Measurements from ENCODE around the gene LRGUK.
"Not testable (repeated sequence)": the region's sequence is repeated elsewhere in the genome, so short reads cannot be mapped to it uniquely, and the experiment has no call there.

The LRGUK gene

DNA sequence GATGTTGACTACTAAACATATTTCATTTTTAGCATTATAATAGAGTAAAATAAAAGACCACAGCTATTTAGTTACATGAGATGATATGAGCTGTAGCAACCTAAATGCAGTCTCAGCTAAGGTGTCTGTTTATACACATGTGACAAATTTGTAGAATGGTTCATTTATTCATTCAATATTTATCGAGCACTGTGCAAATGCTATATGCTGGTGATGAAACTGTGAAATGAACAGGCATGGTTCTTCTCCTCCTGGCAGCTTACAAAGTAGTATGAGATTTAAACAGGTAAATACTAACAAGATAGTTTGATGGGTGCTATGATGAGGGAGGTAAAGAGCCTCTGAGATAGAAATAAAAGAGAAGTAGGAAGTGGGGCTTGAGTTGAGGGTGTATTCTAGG, 60.8 kb downstream of the LRGUK start:
- DNase-seq = no peak

DNA sequence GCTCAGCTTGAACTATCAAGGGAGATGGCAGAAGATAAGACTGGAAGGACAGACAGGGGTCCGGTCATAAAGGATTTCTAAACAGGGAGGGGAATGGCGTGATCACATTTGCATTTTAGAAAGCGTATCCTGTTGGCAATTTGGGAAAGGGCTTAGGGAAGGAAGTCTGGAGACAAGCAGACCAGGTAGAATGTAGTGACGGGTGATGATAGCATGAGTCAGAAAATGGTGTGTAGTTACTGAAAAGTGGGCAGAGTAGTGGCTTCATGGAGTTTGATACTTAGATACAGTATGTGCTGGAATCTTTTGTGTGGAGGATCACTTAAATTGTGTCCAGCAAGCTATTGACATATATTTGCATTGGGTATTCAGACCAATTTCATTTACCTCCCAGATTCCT, 61.2 kb downstream of the LRGUK start:
- DNase-seq = no peak

DNA sequence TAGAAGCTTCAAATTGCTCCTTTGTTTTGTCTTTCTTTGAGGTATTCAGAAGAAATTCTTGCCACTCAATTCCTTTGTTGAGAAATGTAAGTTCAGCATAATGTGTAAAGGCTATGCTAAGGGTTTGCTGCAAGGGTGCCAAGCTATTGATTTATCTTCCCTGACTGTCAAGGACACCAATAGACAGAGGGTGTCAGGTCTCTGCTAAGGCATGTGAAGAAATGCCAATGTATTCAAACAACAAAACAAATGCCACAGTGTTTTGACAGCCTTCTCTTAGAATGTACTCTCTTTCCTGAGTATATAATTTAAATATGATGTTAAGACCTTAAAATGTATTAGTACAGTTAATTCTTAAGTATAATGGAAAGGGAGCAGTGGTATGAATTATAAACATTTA, 62.4 kb downstream of the LRGUK start:
- DNase-seq = no peak

DNA sequence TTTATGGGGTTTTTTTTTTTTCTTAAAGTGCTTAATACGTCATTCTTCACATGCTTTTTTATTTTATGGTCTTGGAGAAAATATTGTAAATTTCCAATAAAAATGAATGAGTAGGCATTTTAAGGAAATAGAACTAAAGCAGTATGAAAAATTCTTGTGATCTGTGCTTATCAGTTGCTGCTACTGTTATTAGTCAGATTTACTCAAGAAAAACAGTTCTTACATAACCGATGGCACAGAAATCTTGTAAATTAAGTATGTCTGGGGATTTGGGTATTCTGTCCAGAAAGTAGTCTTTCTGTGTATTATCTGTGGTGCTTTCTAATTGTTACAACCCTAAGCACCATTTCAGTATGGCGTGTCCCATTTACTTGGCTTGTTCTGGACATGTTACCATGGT, 64.7 kb downstream of the LRGUK start:
- DNase-seq = no peak

DNA sequence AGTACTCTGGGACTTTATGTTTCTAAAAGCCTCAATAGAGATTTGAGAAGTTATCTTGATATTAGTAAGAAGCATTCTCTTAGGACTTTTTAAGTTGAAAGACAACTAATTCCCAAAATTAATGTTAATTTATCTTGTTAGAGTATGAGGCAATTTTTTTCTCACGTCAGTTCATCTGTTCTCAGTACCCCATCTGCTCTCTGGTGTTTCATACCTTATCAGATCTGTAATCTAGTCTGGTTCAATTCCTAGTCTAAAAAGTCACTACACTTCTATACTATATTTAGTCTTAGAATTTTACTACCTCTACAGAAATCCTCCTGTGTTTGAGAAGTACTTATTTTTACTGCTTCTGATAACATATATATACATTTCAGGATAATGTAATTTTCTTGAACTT, 66.1 kb downstream of the LRGUK start:
- DNase-seq = no peak

DNA sequence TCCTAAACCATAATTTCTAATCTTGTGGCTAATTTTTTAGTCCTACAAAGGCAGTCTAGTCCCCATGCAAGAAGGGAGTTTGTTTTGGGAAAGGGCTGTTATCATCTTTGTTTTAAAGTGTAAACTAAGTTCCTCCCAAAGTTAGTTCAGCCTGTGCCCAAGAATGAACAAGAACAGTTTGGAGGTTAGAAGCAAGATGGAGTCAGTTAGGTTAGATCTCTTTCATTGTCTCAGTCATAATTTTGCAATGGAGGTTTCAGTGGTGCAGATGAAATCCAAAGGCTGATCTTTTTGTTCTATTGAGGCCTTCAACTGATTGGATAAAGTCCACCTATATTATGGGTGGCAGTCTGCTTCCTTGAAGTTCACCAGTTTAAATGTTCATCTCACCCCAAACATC, 68.1 kb downstream of the LRGUK start:
- no peak for DNase-seq

DNA sequence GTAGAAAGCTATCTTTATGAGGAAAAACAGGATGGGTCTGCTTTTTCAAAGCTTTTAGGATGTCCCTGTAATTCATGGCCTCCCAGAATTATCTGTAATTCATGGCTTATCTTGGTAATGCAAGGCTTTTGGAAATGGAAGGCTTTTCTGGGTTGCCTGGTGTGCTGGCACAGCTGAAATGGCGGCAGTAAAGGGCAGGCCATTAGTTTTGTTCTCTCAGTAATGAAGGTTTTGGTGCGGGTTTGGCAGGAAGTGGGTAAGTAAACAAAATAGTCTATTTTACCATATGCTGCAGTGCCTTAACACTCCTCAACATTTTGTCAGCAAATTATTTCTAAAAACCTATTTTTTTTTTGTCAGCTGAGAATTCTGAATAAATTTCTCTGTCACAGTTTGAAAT, 69.3 kb downstream of the LRGUK start:
- DNase-seq = no peak

DNA sequence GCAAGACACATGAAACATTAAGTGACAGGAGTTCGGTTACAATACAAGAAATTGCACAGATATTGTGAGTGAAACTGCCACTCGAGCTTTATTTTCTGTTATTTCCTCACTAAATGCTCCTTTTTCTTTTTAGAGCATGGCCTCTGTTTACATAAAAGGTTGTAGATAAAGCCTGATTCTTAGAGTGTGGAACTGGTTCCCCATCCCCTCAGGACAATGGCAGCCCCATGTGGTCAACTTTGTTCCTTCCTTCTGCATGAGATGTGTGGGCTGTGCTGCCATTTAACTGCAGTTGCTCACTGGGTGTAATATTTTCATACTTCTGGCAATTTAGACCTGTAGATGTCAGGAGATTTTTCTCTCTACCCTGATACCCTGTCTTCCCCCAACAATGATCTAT, 70.2 kb downstream of the LRGUK start:
- no peak for DNase-seq

DNA sequence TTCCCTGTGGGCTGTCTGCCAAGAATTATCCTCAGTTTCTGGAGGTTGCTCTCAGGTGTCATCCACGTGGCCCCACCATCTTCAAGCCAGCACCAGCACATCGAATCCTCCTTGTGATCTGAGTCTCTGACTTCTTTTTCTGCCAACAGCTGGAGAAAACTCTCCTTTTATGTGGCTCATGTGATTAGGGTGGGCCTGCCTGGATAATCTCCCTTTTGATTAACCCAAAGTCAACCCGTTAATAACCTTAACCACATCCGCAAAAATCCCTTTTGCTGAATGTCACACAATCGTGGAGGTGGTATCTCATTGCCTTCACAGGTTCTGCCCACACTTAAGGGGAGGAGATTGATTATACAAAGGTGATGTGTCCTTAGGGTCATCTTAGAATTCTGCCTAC, 73.8 kb downstream of the LRGUK start:
- DNase-seq = no peak

DNA sequence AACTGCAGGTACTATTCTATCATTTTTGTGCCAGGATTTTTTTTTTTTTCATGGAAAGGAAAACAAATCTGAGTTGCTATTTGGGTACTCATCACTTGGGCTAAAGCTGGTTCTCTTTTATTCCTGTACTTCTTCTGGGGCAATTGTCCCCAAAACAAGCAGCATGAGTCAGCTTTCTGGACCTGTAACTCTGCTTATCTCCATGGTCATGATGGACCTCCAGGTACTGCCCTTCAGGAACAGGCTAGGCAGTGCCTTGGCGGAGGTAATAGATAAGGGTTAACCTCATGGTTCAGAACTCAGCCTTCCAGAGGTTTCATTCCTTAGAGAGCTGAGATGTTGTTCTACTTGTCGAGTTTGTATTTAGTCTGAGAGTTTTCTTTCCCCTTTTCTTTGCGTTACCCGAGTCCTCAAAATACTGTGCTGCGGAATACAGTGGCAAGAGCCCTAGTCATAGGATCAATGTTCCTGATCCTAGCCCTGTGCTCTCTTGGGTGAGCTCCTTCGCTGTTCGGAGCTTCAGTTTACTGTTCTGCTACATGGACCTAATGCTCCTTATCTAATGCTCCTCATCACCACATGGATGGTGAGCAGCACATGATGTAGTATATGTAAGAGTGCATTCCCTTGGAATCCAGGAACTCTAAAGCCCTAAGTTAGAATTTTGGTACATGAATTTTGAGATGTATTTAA, 74.6 kb downstream of the LRGUK start:
- no peak for DNase-seq

DNA sequence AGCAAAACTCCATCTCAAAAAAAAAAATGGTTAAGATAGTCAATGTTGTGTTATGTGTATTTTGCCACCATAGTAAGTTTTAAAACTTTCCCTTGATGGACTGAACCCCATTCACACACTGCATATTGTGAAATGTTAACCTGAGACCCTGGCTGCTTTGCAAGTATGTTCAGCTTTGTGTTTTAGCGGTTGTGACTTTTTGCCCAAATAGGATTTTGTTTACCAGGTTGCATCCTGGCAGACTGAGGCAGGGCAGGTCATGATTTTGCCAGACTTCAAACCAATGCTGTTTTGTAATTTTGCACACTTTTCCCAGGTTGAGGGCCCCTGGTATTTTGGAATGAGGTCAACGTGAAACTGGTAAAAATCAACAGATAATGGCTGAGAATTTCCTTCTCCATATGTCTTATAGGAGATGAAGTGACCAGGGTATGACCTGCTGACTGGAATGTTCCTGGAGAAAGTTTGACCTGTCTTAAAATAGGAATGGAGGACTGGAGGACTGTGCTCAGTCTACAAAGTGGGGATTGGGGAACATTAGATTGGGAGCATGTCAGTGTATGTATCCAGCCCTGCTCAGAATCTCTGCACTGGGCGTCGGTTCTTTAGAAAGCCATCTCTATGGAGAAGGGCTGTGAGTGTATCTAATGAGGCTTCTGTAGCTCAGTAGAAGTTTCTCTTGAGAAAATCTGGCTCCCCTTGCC, 76.2 kb downstream of the LRGUK start:
- DNase-seq = no peak

DNA sequence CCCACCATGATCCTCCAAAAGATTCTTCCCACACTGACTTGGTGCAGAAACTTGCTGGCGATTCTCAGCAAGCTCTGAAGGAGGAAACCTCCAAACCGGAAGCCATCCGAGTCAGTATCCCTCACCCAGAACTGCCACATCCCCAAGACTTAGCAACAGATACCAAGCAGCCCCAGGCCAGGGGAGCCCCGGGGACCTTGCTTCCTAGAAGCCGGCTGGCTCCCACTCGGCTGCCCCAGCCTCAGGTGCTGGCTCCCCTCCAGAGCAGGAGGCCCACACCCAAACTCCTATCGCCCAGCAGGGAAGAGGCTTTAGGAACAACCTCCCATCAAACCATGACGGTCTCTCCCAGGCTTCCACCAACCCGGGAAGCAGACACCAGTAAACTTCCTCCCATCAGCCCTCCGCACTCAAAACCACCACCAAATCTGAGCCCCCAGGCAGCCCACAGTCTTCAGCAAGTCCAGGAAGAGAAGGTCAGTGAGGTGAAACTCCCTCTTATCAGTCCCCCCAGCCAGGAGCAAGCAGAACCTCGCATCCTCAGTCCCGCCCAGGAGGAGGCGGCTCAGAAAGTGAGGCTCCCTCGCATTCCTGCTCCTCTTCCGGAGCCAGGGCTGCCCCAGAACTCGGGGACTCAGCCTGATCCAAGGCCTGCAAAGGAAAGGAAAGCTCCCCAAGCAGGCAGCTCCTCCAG, 82.3 kb downstream of the LRGUK start:
- DNase-seq = no peak

DNA sequence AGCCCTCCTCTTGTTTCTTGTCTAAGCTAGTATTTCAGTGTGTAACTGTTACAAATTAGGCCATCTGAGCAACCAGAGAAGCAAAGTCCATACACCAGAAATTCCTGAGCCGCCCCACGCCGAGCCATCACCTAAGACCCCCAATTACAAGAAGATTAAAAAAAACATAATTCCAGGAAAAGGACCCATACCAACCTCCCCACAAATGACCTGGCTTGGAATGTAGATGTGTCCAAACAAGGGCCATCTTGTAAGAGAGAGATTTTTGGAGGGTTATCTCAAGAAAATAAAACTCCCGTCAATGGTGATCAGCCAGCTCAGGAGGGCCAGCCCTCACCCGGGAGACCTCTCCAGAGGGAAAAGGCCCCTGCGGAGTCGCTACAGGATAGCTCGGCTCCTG, 83.1 kb downstream of the LRGUK start:
- DNase-seq = no peak

DNA sequence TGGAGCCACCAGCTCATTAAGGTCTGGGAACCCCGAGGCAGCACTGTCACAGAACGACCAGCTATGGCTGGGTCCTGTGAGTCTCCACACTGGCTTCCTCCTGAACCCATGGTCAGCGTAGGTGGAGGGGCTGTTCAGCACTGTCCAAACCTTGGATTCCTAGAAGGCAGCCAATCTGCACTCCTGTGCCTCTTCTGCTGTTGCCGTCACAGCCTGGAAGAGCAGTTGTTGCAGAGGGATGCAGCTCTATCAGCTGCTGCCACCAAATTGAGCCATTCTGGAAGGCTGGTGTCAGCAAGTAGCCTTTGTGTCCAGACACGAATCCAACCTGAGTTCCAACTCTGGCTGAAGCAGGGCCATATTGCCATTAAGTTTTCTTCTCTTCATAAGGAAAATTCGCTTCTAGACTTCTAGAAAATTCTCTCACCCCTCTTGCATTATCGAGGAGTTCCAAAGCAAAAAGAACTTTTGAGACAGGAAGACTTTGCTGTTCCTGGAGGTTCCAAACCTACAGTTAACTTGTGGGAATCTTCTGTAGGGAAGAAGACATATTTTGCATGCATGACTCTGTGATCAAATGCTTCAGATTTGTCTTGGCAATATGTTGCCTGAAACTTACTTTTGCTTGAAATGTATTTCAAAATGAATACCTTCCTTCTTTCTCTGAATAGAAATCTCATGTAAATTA, 84.0 kb downstream of the LRGUK start:
- DNase-seq = no peak

DNA sequence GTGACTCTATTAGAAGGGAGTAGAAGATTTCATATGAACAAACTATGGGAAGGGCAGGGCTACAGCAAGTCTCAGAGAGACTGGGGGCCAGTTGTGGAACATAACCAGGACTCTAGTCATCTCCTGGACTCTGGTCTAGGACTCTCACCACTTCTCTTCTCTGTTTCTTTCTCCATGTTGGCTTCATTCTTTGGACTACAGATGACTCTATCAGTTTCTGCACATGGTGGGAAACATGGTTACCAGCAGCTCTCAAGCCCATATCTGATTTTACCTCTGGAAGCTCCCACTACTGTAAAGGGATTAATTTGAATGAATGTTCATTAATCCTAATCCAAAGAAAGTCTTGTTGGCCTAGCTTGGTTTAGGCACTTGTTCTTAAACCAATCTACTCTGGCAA, 84.7 kb downstream of the LRGUK start:
- no peak for DNase-seq

DNA sequence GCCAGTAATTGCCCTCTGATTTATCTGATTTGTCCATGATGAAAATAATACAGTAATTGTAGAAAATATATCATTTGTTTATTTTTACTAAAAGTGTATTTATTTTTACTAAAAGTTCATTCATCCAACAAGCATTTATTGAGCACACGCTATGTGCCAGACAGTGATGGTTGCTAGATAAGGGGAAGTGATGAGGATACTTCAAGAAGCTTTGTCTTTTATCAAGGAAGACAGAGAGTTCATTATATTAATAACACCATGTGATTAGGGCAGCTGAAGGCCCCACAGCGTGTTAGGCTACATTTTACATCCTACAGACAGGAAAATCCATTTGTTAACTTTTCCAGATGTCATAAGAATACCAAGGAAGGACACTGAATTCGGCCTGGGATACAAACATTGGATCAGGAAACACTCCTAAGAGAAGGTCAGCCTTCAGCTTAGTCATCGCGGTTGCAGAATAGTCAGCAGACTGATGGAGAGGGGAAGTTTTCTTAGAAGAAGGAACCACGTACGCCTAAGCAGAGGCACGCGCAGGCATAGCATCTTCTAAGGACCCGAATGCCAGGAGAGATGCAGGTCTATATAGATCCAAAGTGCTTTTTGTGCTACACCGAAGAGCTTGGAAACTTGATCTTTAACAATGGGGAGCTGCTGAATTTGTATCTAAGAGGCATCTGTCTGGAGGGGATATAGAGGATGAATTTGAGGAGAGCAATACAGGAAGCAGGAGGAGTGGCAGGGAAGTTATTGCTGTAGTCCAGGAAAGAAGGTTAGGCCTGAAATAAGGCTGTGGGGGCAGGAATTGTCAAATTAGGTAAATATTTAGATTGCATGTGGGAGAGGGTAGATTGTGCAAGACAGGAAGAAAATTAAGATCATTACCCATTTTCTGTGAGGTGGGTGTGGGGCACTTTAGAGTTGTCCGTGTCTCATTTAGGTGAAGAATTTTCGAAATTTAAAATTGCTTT, 85.7 kb downstream of the LRGUK start:
- no peak for DNase-seq

DNA sequence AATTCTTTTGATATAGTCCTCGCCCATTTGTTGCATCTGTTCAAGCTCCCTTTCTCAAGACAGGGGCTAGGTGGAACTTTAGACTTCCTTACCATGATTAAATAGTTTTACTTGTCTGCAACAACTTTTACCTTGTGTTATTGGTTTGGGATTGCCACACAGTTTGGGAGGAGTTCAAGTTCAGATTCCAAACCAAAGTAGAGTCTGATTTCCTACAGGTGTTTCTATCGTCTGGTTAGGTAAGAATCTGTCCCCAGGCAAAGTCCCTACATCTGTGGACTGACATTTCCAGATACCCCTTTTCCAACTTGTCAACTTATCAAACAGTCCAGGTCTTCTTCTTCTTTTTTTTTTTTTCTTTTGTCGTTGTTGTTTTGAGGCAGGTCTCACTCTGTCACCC, 93.1 kb downstream of the LRGUK start:
- DNase-seq = no peak

DNA sequence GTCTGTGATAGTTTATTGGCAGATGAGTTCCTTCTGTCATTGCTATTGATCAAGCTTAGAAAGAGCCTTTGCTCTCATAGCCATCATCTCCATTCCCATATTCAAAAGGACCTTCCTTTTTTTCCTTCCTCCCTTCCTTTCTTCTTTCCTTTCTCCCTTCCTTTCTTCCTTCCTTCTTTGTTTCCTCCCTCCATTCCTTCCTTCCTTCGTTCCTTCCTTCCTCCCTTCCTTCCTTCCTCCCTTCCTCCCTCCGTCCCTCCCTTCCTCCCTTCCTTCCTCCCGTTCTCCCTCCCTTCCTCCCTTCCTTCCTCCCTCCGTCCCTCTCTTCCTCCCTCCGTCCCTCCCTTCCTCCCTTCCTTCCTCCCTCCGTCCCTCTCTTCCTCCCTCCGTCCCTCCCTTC, 104.2 kb downstream of the LRGUK start:
- DNase-seq = not testable (repeated sequence)

DNA sequence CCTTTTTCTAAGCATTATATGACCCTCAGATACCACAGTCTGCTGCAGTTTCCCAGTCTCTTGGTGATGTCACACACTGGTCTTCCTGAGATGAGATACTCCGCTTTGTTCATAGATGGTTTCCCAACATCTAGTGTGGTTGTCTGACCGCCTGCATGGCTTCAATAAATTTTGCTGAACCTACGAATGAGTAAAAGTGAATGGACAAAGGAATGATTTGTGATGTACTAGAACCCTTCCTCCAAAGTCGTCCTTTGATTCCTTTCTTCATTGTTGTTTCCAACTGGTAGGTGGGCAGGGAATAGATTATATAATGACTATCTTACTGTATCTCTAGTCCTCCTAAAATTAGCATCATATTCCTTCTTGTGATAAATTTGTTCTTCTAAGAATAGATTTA, 107.1 kb downstream of the LRGUK start:
- DNase-seq = no peak

DNA sequence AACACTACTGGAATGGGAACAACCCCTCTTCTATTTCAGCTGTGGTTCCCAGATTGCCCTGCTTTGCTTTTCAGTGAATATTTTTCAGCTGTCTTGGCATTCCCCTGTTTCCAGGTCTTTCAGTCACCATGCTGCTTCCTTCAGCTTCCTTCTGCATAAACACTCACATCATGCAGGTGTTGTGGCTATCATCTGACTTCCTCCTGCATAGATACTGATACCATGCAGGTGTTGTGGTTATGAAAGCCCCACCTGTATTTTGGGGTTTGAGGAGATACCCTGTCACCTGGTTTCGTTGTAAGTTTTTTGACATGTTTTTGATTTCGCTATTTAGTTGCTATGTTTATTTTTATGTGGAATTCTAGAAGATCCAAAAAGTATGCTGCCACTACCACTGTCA, 118.1 kb downstream of the LRGUK start:
- no peak for DNase-seq

DNA sequence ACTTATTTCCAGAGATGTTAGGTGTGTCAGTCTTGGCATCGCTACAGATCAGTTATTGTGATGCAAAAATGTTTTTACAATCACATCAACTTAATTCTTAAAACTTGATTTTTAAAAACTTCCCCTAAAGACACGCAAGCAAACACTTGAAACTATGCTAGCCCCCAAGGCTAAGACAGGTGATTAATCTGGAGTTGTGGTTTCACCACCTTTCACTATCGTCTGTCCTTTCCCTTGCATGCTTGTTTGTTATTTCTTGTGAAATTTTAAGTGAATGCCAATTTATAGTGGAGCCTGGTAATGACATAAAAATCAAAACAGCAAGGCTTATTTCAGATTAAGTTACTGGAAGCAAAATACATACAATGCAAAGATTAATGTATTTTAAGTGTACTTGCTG, 119.2 kb downstream of the LRGUK start:
- DNase-seq = no peak

DNA sequence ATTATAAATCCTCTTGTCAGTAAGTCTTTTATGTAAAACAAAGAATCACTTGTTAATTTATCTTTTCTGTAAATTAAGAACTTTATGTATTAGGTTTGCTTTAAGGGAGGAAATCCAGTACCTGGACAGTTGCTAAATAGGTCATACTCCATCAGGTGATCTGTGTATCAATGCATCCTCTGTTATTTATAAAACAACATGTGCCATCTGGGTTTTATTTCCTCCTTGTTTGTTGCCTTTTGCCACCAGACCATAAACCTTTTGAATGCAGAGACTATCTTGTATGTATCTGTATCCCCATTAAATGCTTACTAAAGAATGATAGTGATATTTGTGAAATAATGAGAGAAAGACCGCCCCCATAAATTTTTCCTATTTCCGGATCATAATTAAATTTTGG, 119.6 kb downstream of the LRGUK start:
- no peak for DNase-seq

DNA sequence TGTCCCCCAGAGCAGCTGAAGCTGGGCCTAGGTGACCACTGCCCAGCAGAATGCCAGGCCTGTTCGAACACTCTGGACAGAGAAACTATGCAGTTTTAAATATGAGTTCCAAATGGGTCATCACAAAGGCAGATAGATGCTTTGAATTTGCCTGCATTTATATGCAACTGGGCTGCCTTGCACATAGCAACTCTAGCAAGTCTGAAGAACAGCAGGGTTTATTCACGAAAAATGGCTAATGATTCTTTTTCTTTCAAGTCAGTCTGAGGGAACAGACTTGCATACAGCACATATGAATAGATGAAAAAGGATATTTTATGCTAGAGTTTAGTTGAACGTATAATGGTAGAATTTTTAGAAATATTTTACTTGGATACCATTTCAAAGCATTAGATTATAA, 121.1 kb downstream of the LRGUK start:
- no peak for DNase-seq
